HepG2 (cell line): ENCODE data around the gene NFE2L2. TPM values are rescaled to one million over a fixed set of nuclear protein-coding genes. Genes with fewer than 3 reads are reported as not detected.

Experiments
- CENPX ChIP-seq: sonication (generic); formaldehyde crosslinking; IDR thresholded peaks from 2 replicates; pipeline ENCODE4 v1.9.0; 2021; ENCODE audit warnings: mild to moderate bottlenecking, missing genetic modification reagents, moderate library complexity
- KLF11 ChIP-seq: IDR thresholded peaks from 2 replicates; pipeline ENCODE4 v1.6.1; 2016; ENCODE audit warnings: missing compliant biosample characterization
- PAF1 ChIP-seq: IDR thresholded peaks from 2 replicates; pipeline ENCODE4 v1.6.1; 2016; ENCODE audit warnings: missing genetic modification reagents, missing compliant biosample characterization
- POLR2AphosphoS5 ChIP-seq: IDR thresholded peaks from 2 replicates; pipeline ENCODE4 v1.6.1; 2012; ENCODE audit warnings: low read depth, low read length
- POLR2G ChIP-seq: fragments of 200-400 bp; formaldehyde crosslinking; IDR thresholded peaks from 2 replicates; pipeline ENCODE4 v1.6.1; 2018; ENCODE audit warnings: mild to moderate bottlenecking, low read depth, low read length, moderate library complexity
- PTBP1 ChIP-seq: fragments of 200-400 bp; formaldehyde crosslinking; IDR thresholded peaks from 2 replicates; pipeline ENCODE4 v1.6.1; 2018; ENCODE audit warnings: low read length, low read depth; ENCODE audit not compliant: poor library complexity, severe bottlenecking
- RBM22 ChIP-seq: fragments of 200-400 bp; formaldehyde crosslinking; optimal IDR thresholded peaks from 2 replicates; pipeline ENCODE3; 2017; ENCODE audit warnings: mild to moderate bottlenecking, low read length, moderate library complexity
- REPIN1 ChIP-seq: sonication (generic); formaldehyde crosslinking; IDR thresholded peaks from 2 replicates; pipeline ENCODE4 v1.8.0; 2022; ENCODE audit warnings: missing genetic modification reagents, low read depth, mild to moderate bottlenecking, borderline replicate concordance
- RFX1 ChIP-seq: fragments of 450-650 bp; IDR thresholded peaks from 2 replicates; pipeline ENCODE4 v1.6.1; 2017
- SSRP1 ChIP-seq: IDR thresholded peaks from 2 replicates; pipeline ENCODE4 v1.6.1; 2016; ENCODE audit warnings: control low read depth
- ZEB1 ChIP-seq: IDR thresholded peaks from 2 replicates; pipeline ENCODE4 v1.6.1; 2012; ENCODE audit warnings: mild to moderate bottlenecking, low read depth, inconsistent platforms; ENCODE audit not compliant: insufficient replicate concordance
- ZNF264 ChIP-seq: sonication (generic); formaldehyde crosslinking; IDR thresholded peaks from 2 replicates; pipeline ENCODE4 v1.4.0; 2020; ENCODE audit warnings: missing genetic modification reagents
- ZNF430 ChIP-seq: sonication (generic); formaldehyde crosslinking; IDR thresholded peaks from 2 replicates; pipeline ENCODE4 v1.9.0; 2021; ENCODE audit warnings: mild to moderate bottlenecking, missing genetic modification reagents
- polyA plus RNA-seq, 8 experiments: library from polyadenylated mRNA; depleted of rRNA in 3 of 8; stranded (reverse) in 7 of 8; unstranded in 1 of 8; fragments of >200 nt; fragmentation: Illumina TruSeq in 4 of 8; extraction: Trizol in 4 of 8; gene quantifications; 2 replicates each; pipeline versions ENCODE4 v1.2.1 to v1.2.3, GENCODE V29; 2011 to 2016; ENCODE audit warnings: low read depth in 4 of 8, missing spikeins in 1 of 8, mixed read lengths in 1 of 8; ENCODE audit not compliant: insufficient read depth in 1 of 8
- total RNA-seq, 5 experiments: library from RNA; depleted of rRNA; stranded (reverse); fragments of >200 nt; fragmentation: Illumina TruSeq; extraction: Trizol; gene quantifications; 2 replicates each; pipeline ENCODE4 v1.2.3, GENCODE V29; 2016; ENCODE audit warnings: low read depth in 1 of 5
- TF ChIP-seq, protein P1 (sequence below): sonication (generic); formaldehyde crosslinking; IDR thresholded peaks from 2 replicates; pipeline ENCODE4 v1.4.0; 2020; ENCODE audit warnings: mild to moderate bottlenecking, missing genetic modification reagents
- TF ChIP-seq, protein P2 (sequence below): sonication (generic); formaldehyde crosslinking; IDR thresholded peaks from 2 replicates; pipeline ENCODE4 v1.4.0; 2020; ENCODE audit warnings: missing genetic modification reagents, mild to moderate bottlenecking, borderline replicate concordance
- TF ChIP-seq, protein P3 (sequence below): sonication (generic); formaldehyde crosslinking; IDR thresholded peaks from 2 replicates; pipeline ENCODE4 v1.9.0; 2021; ENCODE audit warnings: missing genetic modification reagents, mild to moderate bottlenecking, borderline replicate concordance

The NFE2L2 gene
- total and polyA plus RNA-seq, 2 of the 13 experiments (the other 11 are each of a cell fraction or from before 2014, with no cell fraction given): 84.6 to 215 TPM

DNA sequence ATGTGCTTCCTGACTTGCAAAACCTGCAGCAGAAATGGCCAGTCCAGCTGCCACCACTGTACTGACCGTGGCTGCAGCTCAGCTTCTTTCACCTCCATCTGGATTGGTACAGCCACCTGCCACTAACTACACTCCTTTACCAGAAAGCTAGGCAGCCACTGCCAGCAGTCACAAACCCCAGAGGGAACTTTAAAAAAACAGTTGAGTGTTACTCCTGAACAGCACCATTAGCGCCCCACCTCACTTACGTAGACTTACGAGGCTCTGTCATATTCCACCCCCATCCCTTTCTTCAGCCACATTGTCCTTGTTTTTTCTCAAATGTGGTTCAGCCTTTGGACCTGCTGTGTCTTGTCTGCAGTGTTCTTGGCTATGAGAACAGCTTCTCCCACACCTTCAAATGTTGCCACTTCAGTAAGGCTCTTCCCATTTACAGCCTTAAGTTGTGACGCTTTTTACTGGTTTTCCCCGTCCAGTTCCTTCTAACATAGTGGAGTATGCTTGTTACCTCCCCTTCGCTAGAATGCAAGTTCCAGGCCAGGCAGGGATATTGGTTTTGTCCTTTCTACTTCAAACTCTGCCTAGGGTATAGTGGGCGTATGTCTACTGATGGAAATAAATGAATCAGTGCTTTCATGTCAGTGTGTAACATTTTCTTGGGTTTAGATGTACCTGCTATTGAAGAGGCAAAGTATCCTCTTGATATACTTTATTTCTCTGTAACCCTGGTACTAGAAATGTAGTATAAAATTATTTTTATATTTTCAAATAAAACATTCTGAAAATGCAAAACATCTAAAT lies 34.9 kb downstream of the NFE2L2 start (continued):
- TF ChIP-seq, protein P1, sequence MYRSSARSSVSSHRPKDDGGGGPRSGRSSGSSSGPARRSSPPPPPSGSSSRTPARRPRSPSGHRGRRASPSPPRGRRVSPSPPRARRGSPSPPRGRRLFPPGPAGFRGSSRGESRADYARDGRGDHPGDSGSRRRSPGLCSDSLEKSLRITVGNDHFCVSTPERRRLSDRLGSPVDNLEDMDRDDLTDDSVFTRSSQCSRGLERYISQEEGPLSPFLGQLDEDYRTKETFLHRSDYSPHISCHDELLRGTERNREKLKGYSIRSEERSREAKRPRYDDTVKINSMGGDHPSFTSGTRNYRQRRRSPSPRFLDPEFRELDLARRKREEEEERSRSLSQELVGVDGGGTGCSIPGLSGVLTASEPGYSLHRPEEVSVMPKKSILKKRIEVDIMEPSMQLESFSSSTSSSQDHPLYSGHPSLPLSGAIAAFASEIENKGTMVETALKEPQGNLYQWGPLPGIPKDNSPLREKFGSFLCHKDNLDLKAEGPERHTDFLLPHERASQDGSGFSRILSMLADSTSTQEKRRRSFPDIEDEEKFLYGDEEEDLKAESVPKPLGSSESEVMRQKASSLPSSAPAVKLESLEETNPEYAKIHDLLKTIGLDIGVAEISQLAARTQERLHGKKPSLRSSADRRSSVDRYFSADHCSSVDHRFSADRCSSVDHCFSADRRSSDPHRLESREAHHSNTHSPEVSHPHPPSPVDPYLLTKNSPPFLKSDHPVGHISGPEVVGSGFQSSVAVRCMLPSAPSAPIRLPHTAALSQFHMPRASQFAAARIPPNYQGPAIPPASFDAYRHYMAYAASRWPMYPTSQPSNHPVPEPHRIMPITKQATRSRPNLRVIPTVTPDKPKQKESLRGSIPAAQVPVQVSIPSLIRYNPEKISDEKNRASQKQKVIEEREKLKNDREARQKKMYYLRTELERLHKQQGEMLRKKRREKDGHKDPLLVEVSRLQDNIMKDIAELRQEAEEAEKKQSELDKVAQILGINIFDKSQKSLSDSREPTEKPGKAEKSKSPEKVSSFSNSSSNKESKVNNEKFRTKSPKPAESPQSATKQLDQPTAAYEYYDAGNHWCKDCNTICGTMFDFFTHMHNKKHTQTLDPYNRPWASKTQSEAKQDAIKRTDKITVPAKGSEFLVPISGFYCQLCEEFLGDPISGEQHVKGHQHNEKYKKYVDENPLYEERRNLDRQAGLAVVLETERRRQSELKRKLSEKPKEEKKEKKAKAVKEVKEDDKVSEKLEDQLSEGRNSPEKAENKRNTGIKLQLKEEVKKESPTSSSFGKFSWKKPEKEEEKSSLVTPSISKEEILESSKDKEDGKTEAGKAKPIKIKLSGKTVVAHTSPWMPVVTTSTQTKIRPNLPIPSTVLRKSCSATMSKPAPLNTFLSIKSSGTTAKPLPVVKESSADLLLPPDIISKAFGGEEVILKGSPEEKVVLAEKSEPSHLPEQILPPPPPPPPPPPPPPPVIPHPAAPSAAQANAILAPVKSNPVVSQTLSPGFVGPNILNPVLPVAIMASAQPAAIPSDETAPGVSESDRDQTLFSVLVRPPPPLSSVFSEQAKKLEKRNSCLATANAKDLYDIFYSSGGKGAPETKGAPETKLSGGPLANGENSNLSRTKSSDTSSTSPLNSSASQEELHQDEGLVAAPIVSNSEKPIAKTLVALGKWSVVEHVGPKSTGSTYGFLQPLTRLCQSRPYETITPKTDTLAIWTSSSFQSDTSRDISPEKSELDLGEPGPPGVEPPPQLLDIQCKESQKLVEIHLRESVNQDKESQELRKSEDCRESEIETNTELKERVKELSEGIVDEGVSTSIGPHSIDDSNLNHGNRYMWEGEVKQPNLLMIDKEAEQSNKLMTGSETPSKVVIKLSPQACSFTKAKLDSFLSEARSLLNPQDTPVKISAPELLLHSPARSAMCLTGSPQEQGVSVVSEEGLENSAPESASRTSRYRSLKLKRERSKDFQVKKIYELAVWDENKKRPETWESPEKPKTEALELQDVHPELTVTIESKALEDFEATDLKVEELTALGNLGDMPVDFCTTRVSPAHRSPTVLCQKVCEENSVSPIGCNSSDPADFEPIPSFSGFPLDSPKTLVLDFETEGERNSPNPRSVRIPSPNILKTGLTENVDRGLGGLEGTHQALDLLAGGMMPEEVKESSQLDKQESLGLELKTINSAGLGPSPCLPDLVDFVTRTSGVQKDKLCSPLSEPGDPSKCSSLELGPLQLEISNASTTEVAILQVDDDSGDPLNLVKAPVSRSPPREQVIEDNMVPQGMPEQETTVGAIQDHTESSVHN (CRISPR knock-in tag): peak; percentile 62; the same call in 1 of the 2 replicates
- TF ChIP-seq ZEB1: no peak
- TF ChIP-seq, protein P2, sequence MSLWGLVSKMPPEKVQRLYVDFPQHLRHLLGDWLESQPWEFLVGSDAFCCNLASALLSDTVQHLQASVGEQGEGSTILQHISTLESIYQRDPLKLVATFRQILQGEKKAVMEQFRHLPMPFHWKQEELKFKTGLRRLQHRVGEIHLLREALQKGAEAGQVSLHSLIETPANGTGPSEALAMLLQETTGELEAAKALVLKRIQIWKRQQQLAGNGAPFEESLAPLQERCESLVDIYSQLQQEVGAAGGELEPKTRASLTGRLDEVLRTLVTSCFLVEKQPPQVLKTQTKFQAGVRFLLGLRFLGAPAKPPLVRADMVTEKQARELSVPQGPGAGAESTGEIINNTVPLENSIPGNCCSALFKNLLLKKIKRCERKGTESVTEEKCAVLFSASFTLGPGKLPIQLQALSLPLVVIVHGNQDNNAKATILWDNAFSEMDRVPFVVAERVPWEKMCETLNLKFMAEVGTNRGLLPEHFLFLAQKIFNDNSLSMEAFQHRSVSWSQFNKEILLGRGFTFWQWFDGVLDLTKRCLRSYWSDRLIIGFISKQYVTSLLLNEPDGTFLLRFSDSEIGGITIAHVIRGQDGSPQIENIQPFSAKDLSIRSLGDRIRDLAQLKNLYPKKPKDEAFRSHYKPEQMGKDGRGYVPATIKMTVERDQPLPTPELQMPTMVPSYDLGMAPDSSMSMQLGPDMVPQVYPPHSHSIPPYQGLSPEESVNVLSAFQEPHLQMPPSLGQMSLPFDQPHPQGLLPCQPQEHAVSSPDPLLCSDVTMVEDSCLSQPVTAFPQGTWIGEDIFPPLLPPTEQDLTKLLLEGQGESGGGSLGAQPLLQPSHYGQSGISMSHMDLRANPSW: no peak
- peak; percentile 73 for TF ChIP-seq POLR2G
- TF ChIP-seq CENPX: no peak
- peak; percentile 72 for TF ChIP-seq POLR2AphosphoS5
- TF ChIP-seq RBM22: peak; percentile 100
- peak; percentile 96; the same call in 1 of the 2 replicates for TF ChIP-seq SSRP1 (CRISPR knock-in tag)
- TF ChIP-seq ZNF430 (CRISPR knock-in tag): 0 out of 2 replicates have a peak, but pooled peaks have one; percentile 34
- no peak for TF ChIP-seq PTBP1
- TF ChIP-seq, protein P3, sequence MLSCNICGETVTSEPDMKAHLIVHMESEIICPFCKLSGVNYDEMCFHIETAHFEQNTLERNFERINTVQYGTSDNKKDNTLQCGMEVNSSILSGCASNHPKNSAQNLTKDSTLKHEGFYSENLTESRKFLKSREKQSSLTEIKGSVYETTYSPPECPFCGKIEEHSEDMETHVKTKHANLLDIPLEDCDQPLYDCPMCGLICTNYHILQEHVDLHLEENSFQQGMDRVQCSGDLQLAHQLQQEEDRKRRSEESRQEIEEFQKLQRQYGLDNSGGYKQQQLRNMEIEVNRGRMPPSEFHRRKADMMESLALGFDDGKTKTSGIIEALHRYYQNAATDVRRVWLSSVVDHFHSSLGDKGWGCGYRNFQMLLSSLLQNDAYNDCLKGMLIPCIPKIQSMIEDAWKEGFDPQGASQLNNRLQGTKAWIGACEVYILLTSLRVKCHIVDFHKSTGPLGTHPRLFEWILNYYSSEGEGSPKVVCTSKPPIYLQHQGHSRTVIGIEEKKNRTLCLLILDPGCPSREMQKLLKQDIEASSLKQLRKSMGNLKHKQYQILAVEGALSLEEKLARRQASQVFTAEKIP (CRISPR knock-in tag): no peak
- TF ChIP-seq ZNF264: no peak
- TF ChIP-seq PAF1 (CRISPR knock-in tag): peak; percentile 73; the same call in 1 of the 2 replicates
- no peak for TF ChIP-seq REPIN1 (CRISPR knock-in tag)
- TF ChIP-seq RFX1: 0 out of 2 replicates have a peak, but pooled peaks have one; percentile 10
- TF ChIP-seq KLF11: no peak
